ENCODE data around the gene SAMD7.

The SAMD7 gene

GRCh38 chr3:169886671-169887070 lies 24.7 kb upstream of the SAMD7 start:
- peak; percentile 56 for DNase-seq (ENCODE audit: low read depth)
- no peak overlapping the region for H3K4me3 ChIP-seq (ENCODE audit: control insufficient read depth, low read depth, low read length)
- TF ChIP-seq, protein P1, sequence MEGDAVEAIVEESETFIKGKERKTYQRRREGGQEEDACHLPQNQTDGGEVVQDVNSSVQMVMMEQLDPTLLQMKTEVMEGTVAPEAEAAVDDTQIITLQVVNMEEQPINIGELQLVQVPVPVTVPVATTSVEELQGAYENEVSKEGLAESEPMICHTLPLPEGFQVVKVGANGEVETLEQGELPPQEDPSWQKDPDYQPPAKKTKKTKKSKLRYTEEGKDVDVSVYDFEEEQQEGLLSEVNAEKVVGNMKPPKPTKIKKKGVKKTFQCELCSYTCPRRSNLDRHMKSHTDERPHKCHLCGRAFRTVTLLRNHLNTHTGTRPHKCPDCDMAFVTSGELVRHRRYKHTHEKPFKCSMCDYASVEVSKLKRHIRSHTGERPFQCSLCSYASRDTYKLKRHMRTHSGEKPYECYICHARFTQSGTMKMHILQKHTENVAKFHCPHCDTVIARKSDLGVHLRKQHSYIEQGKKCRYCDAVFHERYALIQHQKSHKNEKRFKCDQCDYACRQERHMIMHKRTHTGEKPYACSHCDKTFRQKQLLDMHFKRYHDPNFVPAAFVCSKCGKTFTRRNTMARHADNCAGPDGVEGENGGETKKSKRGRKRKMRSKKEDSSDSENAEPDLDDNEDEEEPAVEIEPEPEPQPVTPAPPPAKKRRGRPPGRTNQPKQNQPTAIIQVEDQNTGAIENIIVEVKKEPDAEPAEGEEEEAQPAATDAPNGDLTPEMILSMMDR (conservative IDR thresholded peaks at IDR 0.05; ENCODE audit: control insufficient read depth, insufficient read depth, low read depth, low read length) = no peak

DNA sequence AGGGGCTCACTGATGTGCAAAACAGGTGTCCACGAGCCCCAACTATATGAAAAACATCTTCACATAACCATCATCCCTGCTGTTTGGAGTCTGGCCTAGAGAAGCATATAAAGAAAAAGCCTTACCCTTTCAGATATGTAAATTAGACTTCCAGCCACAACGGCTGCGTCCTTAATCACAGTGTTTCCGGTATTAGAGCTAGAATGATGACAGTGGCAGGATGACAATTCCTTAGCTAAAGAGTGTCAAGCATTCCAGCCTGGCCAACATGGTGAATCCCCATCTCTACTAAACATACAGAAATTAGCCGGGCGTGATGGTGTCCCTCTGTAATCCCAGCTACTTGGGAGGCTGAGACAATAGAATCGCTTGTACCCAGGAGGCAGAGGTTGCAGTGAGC lies 19.5 kb upstream of the SAMD7 start:
- TF ChIP-seq, protein P1 (conservative IDR thresholded peaks at IDR 0.05; ENCODE audit: control insufficient read depth, insufficient read depth, low read depth, low read length) = no peak
- no peak overlapping the region for H3K4me3 ChIP-seq (ENCODE audit: control insufficient read depth, low read depth, low read length)
- no peak for DNase-seq (ENCODE audit: low read depth)

- DNase-seq (ENCODE audit: low read depth) = no peak
- no peak overlapping the region for H3K4me3 ChIP-seq (ENCODE audit: control insufficient read depth, low read depth, low read length)
- TF ChIP-seq, protein P1 (conservative IDR thresholded peaks at IDR 0.05; ENCODE audit: control insufficient read depth, insufficient read depth, low read depth, low read length) = no peak
Observed at GRCh38 chr3:169894110-169894509, 17.3 kb upstream of the SAMD7 start.

DNA sequence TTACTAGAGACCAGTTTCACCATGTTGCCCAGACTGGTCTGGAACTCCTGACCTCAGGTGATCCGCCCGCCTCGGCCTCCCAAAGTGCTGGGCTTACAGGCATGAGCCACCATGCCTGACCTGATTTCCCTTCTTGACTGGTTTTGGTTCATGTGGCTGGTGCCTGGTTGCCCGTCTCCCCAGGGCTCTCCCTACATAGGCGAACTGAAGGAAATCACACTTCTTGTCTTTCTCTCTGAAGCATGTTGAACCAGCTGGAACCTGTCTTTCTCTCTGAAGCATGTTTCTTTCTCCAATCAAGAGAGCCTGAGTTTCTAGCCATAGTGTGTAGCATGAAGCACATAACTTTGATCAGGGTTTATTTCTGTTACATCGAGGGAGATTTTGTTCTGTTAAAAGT lies 16.3 kb upstream of the SAMD7 start:
- no peak for DNase-seq (ENCODE audit: low read depth)
- TF ChIP-seq, protein P1 (conservative IDR thresholded peaks at IDR 0.05; ENCODE audit: control insufficient read depth, insufficient read depth, low read depth, low read length) = no peak
- no peak overlapping the region for H3K4me3 ChIP-seq (ENCODE audit: control insufficient read depth, low read depth, low read length)

DNA sequence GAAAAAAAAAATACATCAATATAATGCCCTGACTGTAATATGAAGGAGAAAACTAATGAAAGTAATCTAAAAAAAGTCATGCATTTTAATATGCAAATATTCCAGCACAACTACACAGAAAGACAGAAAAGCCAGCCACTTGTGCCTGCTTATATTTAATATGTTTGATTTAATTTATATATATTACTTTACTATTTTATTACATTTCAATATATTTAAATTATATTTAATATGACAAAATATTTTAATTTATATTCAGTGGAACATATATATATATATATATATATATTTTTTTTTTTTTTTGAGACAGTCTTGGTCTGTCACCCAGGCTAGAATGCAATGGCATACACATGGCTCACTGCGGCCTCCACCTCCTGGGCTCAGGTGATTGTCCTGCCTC lies 14.1 kb upstream of the SAMD7 start:
- TF ChIP-seq, protein P1 (conservative IDR thresholded peaks at IDR 0.05; ENCODE audit: control insufficient read depth, insufficient read depth, low read depth, low read length) = no peak
- H3K4me3 ChIP-seq (ENCODE audit: control insufficient read depth, low read depth, low read length) = no peak overlapping the region
- DNase-seq (ENCODE audit: low read depth) = no peak

GRCh38 chr3:169901453-169901852 lies 9.9 kb upstream of the SAMD7 start:
- TF ChIP-seq, protein P1 (conservative IDR thresholded peaks at IDR 0.05; ENCODE audit: control insufficient read depth, insufficient read depth, low read depth, low read length) = no peak
- DNase-seq (ENCODE audit: low read depth) = no peak
- no peak overlapping the region for H3K4me3 ChIP-seq (ENCODE audit: control insufficient read depth, low read depth, low read length)

GRCh38 chr3:169905404-169905803 lies 6.0 kb upstream of the SAMD7 start:
- no peak overlapping the region for H3K4me3 ChIP-seq (ENCODE audit: control insufficient read depth, low read depth, low read length)
- TF ChIP-seq, protein P1 (conservative IDR thresholded peaks at IDR 0.05; ENCODE audit: control insufficient read depth, insufficient read depth, low read depth, low read length) = no peak
- DNase-seq (ENCODE audit: low read depth) = no peak

Data from fibroblast of mammary gland (primary cell).